ENCODE measurements around the gene DHRS9. TPM values are rescaled to one million over a fixed set of nuclear protein-coding genes. Genes with fewer than 3 reads are reported as not detected.

The DHRS9 gene
- total RNA-seq, 1 donor = 0.36 TPM

GRCh38 chr2:169034984-169035544, 34.3 kb upstream of the DHRS9 start:
- H3K4me3 ChIP-seq (ENCODE audit: low read depth, low read length) = no peak overlapping the region
- no peak for DNase-seq (ENCODE audit: low read depth)
- TF ChIP-seq CTCF (IDR thresholded peaks at IDR 0.05; ENCODE audit: insufficient read depth, low read length) = no peak

DNA sequence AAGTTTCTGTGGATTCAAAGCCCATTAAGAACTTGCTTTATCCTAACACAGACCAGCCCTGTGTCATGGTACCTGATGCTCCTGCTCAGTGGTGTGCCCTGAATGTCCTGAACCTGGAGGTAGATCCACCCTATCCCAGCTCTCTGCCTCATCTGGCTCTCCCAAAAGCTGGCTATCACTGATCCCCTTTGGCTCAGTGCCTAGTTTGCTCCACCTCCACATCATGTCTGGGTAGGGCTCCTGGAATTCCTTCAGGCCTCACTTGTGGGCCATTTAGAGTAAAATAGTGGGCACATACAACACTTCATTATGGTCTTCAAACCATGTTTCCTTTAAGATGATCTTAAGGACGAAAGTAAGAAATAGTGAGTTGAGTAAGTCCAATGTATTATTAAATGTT, 33.5 kb upstream of the DHRS9 start:
- DNase-seq (ENCODE audit: low read depth) = no peak
- H3K4me3 ChIP-seq (ENCODE audit: low read depth, low read length) = no peak overlapping the region
- no peak for TF ChIP-seq CTCF (IDR thresholded peaks at IDR 0.05; ENCODE audit: insufficient read depth, low read length)

DNA sequence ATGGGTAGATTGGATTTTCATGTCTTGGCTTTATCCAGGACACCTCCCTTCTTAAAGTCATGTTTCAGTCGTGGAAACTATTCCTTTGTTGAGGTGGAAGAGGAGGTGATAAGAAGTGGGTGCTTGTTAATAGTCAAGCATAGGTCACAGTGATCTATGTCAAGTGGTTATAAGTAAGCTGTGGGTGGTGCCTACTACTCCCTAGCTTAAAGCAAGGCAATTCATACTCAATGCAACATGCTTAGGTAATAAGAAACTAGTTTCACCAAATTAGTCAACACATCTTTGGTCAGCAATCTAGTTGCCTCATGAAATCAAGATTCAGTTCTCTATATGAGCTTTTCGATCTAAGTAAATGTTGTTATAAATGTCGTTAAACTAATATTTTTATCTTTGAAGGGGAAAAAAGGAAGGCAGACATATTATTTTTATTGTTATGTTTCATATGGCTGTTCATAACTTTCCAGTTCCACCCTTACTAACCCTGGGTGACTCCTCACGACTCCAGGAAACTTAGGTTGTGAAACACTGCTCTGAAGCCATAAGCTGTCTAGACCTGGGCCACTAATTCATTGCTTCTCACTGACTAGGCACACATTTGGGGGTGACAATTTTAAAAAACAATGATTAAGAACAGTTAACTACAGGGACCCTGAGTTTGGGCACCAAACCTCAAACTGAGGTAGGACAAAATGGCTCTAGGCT, 32.5 kb upstream of the DHRS9 start:
- no peak overlapping the region for H3K4me3 ChIP-seq (ENCODE audit: low read depth, low read length)
- no peak for DNase-seq (ENCODE audit: low read depth)
- no peak for TF ChIP-seq CTCF (IDR thresholded peaks at IDR 0.05; ENCODE audit: insufficient read depth, low read length)

DNA sequence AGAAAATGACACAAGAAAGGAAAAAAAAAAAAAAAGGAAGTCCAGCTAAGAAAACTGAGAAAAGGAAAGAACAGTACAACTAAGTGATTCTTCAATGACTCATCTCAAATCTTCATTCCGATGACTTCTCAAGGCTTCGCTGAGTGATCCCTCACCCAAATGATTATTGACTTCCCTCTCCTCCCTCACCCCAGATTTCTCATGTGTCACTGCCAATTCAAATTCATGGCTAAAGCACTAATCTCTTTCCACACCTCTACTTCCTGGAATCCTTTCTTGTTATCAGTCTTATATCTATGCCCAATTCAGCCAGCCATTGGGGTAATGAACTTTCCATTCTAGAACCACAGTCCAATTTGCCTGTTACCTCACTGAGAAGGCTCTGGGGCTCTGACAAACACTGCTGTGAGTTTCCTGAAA, 31.0 kb upstream of the DHRS9 start:
- H3K4me3 ChIP-seq (ENCODE audit: low read depth, low read length) = no peak overlapping the region
- TF ChIP-seq CTCF (IDR thresholded peaks at IDR 0.05; ENCODE audit: insufficient read depth, low read length) = no peak
- DNase-seq (ENCODE audit: low read depth) = peak; percentile 4

- no peak for DNase-seq (ENCODE audit: low read depth)
- no peak for TF ChIP-seq CTCF (IDR thresholded peaks at IDR 0.05; ENCODE audit: insufficient read depth, low read length)
- no peak overlapping the region for H3K4me3 ChIP-seq (ENCODE audit: low read depth, low read length)
These were observed 29.7 kb upstream of the DHRS9 start for GRCh38 chr2:169039702-169040101.

GRCh38 chr2:169041594-169041993, 27.8 kb upstream of the DHRS9 start:
- no peak for DNase-seq (ENCODE audit: low read depth)
- TF ChIP-seq CTCF (IDR thresholded peaks at IDR 0.05; ENCODE audit: insufficient read depth, low read length) = no peak
- H3K4me3 ChIP-seq (ENCODE audit: low read depth, low read length) = no peak overlapping the region
